Stimulated activated CD8-positive, alpha-beta memory T cell treated with anti-CD3 and anti-CD28 coated beads, Interleukin-2, amount 100 ng/mL, for 1 hour (primary cell): ENCODE measurements around the gene STEAP3.
A peak's percentile ranks its signal among the peaks of the same experiment; 100 is the strongest.

Experiments used
- DNase-seq, 2 donors: peaks; one replicate each; pipeline ENCODE4 v3.0.0-alpha.2; 2020; ENCODE audit warnings: low read depth in 2 of 2

STEAP3 gene, protein sequence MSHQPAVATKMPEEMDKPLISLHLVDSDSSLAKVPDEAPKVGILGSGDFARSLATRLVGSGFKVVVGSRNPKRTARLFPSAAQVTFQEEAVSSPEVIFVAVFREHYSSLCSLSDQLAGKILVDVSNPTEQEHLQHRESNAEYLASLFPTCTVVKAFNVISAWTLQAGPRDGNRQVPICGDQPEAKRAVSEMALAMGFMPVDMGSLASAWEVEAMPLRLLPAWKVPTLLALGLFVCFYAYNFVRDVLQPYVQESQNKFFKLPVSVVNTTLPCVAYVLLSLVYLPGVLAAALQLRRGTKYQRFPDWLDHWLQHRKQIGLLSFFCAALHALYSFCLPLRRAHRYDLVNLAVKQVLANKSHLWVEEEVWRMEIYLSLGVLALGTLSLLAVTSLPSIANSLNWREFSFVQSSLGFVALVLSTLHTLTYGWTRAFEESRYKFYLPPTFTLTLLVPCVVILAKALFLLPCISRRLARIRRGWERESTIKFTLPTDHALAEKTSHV

DNA sequence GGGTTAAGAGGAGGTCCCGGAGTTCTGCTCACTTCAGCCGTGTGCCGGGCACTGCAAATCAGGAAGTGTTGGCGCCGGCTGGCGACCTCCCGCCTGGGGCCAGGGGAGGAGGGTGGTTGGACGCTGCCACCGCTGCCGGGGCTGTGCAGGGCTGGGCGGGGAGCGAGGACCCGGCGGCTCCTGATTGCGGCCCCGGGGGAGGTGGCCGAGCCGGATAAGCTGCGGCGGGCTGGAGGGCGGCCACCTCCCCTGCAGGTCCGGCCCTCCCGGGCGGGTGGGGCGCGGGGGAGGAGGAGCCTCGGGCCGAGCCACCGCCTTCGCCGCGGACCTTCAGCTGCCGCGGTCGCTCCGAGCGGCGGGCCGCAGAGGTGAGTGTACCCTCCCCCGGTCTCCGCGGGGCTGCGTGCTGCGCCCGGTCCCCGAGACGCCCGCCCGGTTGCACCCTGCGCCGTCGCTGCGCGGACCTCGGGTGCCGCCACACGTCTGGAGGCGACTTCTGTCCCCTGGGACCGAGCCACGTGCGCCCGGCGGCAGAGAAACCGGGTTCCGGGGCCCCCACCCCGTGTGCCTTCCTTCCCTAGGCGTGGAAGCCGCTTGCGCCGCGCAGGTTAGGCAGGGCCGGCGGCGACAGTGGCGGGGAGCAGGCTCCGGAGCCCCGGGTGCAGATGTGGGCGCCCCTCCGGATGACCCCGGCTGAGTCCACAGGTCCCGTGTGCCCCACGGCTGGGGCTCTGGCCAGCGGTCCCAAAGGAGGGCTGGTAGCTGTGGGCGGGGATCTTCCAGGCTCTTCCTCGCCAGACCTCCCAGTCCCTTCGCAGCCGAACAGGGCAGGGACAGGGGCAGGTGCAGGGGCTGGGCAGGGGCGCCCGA lies at the start of gene STEAP3:
STEAP3 (plus strand) TSS at position 314 of the 870 bp plus-strand sequence. CDS start 7,179 bp downstream, outside the sequence.
- no peak for DNase-seq

DNA sequence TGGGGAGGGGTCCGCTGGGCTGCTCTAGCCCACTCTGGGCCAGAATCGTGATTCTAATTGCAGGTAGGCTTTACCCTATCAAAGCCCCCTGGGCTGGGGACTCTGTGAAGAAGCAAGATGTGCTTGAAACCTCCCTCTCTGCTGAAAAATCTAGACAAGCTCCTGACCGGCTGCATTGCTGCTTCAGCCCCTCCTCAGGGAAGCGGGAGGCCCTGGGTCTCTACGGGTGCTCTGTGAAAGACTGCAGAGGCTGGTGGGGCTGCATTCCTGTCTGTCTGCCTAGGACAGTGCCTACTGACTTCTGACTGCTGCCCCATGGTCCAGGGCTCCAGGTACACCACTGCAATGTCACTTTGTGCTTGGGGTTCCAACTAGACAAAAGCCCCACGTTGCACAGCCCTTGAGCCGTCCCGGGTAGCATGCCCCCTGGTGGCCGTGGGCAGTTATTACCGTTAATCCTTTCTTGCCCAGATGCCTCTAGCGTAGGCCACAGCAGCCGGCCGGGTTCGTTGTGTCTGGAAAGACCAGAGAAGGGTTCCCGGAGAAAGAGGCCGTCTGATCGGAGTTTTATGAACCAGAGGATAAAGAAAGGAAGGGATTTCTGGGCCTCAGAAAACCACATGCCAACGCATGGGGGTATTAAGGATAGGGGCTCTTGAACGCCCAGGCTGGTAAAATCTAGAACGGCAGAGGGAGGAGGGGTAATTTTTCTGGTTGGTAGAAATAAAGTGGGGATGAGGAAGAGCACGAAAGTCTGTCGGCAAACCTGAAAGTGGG lies 49.2 kb upstream of the STEAP3 start:
- DNase-seq = peak; percentile 24 to 28

DNA sequence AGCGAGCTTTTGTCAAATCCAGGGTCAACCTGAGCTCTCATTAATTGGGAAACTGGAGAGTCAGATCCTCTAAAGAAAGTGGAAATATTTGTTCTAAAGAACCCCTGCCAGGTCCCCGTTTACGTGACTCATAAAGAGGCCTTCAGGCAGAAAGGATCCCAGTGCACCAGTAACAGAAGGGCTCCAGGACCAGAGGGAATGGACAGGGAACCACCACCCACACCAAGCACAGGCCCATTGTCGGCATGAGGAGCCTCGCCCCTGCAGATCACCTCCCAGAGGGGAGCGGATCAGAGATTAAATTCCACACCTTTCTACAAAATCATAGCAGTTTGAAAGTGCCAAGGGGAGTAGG lies 48.7 kb upstream of the STEAP3 start:
- DNase-seq = no peak

DNA sequence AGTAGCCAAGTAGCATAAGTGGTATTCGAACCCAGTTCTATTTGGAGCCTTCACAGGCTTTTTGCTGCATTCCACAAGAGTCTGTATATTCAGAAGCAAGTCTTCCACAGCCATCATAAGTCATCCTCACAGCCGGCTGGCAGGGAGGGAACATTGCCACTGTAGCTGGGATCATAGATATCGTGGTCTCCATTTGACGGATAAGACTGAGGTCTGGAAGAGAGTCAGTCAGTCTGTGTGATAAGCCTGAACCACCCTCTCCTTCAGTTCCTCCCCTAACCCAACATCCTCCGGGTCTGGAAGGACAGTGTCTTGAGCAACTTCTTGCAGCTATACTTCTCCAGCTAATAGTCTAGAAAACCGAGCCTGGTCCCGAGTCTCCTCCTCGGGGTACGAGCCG lies 48.1 kb upstream of the STEAP3 start:
- no peak for DNase-seq

DNA sequence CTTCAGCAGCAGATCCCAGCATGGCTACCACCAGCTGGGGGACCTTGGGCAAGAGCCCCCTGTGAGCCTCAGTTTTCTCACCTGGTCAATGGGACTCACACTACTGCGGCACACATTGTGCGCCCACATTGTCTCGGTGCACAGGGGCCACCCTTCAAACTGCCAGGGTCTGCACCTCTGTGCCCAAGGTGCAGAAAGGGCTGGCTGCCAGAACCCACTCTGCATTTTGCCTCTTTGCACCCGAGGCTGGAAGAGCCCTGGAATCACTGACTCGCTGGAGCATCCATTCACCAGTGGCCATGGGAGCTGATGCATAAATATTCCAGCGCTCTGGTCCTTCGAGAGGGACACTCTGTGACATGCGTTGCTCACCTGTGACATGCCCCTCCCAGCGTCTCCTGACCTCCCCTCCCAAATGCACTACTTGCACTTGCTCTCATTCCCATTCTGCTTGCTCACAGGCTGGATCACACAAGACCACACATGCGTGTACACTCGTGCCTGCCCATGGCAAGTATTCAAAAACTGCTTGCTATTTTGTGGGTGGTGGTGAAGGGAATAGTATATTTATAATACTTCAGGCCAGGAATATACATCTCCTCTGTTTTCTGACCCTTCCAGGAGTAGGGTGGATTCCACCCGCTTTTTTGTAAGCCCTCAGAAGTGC lies 46.3 kb upstream of the STEAP3 start:
- DNase-seq = no peak

DNA sequence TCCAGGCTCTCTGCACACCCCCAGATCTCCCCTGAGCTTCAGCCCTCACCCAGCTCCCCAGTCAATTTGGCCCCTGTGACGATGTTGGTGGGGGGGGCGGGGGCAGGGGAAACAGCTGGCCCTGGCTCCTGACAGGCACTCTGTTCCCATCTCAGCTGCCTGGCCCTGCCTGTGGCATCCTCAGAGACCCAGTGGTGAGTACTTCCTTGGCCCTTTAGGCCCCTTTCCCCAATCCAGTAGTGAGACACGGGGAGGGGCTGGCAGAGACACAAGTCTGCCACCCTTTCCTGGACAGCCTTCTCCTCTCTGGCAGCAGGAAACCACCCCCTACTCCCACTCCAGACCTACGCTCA lies 45.8 kb upstream of the STEAP3 start:
- no peak for DNase-seq

DNA sequence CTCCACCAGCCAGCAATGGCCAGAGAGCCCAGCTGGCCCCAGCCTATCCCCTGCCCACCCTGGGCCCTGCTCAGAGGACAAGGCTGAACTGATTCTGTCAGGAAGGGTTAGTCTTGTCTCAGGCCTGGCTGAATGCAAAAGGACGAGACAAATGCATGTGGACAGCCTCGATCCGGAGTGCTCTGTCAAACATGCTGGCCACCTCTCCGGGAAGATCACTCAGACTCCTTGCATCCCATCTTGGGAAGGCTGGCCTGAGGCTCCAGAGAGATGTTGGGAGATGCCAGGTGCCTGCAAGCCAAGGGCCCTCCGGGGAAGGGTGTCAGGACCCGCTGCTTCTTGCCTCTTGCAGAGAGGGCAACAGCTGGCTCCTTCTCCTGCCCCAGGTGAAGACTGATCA lies 44.9 kb upstream of the STEAP3 start:
- DNase-seq = no peak

DNA sequence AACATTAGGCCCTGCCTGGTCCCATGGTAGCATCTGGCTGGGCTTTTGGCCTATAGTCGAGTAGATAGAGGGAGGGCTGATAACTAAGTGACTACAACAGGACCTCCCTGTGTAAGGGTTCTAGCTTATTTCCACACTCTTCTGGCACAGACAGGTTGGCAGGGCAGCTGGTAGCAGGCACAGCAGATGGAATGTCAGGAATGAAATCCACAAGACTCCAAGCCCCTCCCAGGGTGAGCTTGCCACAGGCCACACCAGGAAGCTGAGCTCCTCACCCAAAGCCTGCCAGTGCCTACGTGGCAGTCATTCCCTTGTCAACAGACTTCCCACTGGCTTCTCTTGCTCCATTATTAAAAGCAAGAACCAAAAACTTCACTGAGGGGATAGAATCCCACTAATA lies 44.4 kb upstream of the STEAP3 start:
- DNase-seq = no peak

DNA sequence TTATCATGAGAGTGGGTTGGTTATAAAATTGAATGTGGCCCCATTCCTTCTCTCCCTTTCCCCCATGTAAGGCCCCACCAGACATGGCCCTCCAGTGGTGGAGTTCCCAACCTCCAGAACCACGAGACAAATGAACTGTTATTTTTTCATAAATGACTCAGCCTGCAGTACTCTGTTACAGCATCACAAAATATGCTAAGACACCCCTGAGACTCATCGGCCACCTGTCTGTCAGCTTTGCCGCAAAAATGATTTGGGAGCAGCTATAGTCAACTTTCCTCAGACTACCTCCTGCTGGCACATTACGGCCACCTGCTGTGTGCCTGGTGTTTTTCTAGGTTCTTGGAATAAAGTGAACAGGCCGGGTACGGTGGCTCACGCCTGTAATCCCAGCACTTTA lies 43.6 kb upstream of the STEAP3 start:
- DNase-seq = no peak

DNA sequence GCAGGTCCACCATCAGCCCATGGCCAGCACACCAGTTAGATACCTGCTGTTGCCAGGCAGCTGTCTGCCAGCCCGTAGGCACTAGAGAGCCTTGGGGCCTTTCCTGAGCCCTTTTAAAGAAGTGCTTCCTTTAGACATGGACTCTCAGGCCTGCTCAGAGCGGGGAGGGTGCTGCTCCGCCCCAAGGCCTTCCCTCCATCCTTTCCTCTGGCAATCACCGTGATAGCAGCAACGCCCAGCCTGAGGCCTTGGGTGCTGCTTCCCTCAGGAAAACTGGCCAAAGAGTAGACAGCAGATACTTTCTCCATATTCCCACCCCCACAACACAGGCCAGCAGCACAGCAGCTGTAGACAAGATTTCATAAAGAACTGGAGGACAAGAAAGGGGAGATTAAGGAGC lies 42.7 kb upstream of the STEAP3 start:
- no peak for DNase-seq

DNA sequence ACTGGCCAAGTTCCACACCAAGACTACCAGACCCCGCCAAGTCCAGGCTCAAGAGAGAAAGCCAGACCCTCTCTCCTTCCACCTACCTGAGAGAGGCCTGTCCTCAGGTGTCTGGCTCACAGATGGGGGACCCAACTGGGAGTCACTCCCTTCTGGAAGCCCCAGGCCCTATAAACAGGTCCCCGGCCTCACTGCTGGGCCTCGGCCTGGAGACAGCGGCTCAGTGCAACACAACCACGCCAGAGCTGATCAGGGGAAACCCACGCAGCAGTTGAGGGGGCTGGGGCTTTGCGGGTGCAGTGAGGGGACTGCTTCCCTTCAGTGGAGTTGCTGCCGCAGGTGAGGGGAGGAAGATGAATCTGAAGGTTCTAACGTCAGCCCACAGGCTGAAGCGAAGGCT lies 42.2 kb upstream of the STEAP3 start:
- DNase-seq = no peak

DNA sequence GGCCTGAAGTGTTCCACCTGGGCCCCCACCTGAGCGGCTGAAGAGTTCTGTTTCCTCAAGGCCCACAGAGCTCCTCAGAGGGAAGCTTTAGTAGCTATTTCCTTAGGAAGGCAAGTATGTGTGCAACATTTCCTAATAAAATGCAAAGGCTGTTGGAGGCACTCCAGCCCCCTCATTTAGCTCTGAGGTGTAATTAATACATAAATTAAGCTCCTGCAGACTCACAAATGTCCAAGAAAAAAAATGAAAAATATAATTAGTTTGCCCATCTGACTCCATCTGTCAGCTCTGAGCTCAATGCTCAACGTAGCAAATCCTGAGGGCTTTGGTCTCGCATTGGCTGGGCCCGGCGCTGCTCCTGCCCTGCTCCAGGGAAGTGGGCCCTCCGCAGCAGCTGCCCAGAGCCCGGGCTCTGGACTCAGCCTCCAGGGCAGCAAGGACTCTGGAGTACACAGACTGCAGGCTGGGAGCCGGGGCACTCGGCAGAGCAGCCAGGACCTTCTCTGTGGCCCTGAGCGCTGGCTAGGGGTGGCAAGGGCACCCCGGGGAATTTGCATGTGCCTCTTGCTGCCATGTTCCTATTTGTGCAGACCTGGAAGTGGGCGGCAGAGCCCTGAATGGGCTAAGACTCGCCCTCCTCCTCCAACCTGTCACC lies 41.7 kb upstream of the STEAP3 start:
- no peak for DNase-seq

DNA sequence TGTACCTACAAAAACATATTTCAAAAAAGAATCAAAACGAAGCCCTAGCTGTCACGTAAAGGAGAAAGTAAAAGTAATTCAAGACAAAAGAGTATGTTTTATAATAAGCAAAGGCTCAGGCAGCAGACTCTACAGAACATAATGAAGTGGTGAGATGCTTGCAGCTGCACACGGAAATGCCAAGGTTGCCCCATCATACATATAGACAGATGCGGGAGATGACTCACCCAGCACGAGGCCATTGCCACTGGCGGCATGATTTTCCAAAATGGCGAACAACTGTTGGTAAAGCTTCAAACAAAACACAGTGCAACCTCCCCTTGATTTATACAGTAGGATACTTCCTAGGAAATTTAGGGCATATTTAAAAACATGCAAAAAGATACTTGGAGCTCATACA lies 39.1 kb upstream of the STEAP3 start:
- no peak for DNase-seq

DNA sequence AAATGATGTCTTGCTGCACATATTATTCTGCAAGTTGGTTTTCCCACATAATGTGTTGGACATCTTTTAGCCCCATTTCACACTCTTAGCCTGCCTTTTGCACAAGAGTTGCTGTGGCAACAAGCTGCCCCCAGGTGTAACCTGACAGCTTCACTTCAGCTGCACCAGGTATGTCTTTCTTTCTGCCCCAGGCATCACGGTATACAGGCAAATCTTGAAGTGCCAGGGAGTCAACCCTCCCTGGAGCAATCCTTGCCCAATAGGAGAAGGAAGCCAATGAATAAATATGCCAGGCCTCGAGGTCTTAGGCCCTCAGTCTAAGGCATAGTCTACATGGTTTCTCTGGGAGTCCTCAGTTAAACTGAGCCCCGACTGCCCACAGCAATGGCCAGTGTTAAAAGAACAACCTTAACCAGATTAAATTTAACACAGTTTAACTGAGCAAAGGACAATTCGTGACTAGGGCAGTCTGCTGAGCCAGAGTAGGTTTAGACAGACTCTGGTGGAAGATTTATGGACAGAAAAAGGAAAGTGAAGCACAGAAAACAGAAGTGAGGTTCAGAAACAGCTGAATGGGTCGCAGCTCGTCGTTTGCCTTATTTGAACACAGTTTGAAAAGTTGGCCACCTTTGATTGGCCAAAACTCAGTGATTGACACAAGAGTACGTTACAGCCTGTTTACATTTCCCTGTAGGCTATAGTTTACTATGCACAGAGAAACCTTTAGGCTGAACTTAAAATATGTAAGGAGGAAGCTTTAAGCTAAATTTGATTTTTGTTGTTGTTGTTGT lies 33.1 kb upstream of the STEAP3 start:
- DNase-seq = no peak

DNA sequence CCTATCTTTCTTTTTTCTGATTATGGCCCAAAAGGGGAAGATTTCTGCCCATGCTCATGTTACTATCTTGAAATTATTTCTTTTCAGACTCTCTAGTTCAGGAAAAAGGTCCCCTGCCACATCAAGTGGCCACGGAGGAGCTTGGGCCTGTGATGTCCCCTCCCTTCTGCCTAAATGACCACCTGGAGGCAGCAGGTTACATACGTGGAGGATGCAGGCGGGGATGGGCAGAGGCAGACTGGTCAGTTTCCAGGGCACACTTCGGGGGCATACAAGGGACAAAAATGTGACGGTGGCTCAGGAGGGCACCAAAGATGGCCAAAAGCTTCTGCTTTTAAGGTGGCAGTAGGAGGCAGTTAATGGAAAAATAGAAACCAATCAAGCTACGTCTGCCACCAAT lies 30.7 kb upstream of the STEAP3 start:
- DNase-seq = no peak

DNA sequence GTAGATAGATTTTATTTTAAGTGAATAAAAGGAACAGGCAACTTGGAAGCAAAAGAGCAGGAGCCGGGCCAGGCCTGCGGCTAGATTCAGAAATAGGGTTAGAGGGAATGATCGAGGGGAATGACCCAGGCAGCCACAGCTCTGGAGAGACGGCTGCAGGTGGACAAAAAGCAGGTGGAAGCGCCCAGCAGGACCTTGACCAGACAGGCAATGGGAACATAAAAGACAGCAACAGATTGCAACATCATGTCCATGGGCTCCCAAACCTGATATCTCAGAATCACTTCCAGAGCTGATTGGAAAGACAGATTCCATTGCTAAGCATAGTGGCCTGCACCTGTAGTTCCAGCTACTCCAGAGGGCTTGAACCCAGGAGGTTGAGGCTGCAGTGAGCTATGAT lies 28.6 kb upstream of the STEAP3 start:
- DNase-seq = no peak

DNA sequence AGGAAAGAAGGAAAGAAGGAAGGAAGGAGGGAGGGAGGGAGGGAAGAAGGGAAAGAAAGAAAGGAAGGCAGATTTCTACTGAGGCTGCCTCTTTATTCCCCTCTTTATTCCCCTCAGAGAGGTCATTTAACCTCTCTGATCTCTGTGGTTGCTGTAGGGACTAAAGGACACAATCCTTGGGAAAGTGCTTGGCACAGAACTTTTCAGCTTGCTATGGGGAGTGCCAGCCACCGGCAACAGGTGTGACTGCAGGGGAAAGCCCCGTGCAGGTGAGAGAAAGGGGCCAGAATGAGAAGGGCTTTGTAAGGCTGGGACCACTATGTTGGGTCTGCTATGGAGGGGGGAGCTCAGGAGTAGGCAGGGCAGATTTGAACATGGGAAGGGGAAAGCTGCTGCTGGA lies 27.7 kb upstream of the STEAP3 start:
- no peak for DNase-seq

DNA sequence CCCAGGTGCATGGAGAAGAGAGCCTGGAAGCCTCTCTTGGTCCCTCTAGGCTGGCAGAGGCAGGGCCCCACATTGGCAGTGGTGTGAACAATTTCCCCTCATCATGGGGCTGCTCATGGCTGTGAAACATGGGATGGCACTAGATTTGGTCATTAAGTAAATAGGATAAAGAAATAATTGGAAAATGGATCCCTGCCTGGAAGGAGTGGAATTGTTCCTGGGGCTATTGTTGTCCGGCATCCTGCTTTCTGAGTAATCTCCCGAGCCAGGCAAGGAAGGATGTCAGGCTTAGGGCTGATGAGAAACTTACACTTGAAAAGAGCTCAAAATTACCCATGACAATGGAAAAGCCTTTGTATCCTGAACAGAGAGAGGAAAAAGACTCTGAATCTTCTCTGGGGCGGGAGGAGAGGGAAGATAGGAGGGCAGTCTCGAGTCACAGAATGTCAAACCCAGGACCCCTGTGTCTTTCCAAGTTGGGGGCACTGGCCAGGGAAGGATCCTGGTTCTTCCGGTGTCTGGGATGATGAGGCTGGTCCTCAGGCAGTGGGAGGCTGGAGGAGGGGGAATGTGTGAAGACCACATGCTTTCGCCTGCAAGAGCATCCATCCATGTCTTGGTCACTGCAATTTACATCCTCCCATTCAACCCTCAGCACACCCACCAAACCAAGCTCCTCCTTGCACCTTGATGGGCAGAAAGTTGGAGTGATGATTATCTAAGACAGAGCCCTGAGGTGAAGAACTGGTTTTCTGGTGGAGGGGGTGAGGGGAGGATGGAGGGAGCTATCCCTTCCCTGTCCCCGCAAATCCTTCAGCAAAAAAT lies 27.1 kb upstream of the STEAP3 start:
- DNase-seq = no peak

DNA sequence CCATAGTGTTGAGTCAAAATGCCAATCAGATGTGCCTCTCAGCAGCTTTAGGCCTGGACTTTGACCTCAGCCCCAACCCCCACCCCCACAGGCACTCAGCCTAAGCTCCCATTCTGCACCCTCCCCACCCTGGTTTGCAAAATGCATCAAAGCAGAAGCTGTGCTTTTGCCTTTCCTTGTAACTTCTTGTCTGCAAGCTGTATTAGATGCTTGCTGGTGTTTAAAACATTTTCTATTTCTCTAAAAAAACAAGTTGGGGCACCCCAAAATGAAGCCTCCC lies 26.6 kb upstream of the STEAP3 start:
- DNase-seq = no peak
